GM12878 (cell line): ENCODE results near the gene TTLL12.

ENCODE experiments used
- BHLHE40 ChIP-seq, 2 experiments: fragments of 450-650 bp in 1 of 2; IDR thresholded peaks; 2 replicates each; pipeline ENCODE4 v1.6.1; 2011 to 2017; ENCODE audit warnings: low read depth in 2 of 2, borderline replicate concordance in 1 of 2, improper control_type of control experiment in 1 of 2, low read length in 1 of 2, mild to moderate bottlenecking in 1 of 2
- CTCF ChIP-seq, 3 experiments: IDR thresholded peaks in 2 of 3; conservative IDR thresholded peaks in 1 of 3; 2 replicates each; pipeline ENCODE4 v1.5.1; 2011; ENCODE audit warnings: low read depth in 3 of 3, low read length in 3 of 3, mild to moderate bottlenecking in 3 of 3, control low read depth in 2 of 3, moderate library complexity in 2 of 3, inconsistent platforms in 1 of 3, mixed read lengths in 1 of 3; ENCODE audit not compliant: control insufficient read depth in 2 of 3, insufficient read depth in 1 of 3; ENCODE audit errors: extremely low read depth in 1 of 3
- TBL1XR1 ChIP-seq: IDR thresholded peaks from 2 replicates; pipeline ENCODE4 v1.6.1; 2012; ENCODE audit warnings: low read depth, low read length, improper control_type of control experiment

- TF ChIP-seq CTCF (IDR thresholded peaks at IDR 0.05 in 2 of 3, conservative IDR thresholded peaks at IDR 0.05 in 1 of 3; ENCODE audit: control insufficient read depth in 2 of 3, extremely low read depth in 1 of 3, insufficient read depth in 1 of 3, low read depth in 3 of 3, low read length in 3 of 3) (no peak), BHLHE40 (IDR thresholded peaks at IDR 0.05; ENCODE audit: borderline replicate concordance in 1 of 2, low read depth in 2 of 2, low read length in 1 of 2) (no peak), TBL1XR1 (no peak)
These were observed 31.9 kb upstream of the TTLL12 start for GRCh38 chr22:43218786-43219185.
